HG03175 (cell line): ENCODE results near the gene OR9G1.
"Not testable (repeated sequence)": the region's sequence is repeated elsewhere in the genome, so short reads cannot be mapped to it uniquely, and the experiment has no call there.

Experiments
- ATAC-seq: cut with Tn5 transposase; IDR thresholded peaks from one replicate; pipeline ENCODE4 v1.9.1; 2021; ENCODE audit warnings: mild to moderate bottlenecking, moderate library complexity; ENCODE audit not compliant: unreplicated experiment

OR9G1 gene, protein sequence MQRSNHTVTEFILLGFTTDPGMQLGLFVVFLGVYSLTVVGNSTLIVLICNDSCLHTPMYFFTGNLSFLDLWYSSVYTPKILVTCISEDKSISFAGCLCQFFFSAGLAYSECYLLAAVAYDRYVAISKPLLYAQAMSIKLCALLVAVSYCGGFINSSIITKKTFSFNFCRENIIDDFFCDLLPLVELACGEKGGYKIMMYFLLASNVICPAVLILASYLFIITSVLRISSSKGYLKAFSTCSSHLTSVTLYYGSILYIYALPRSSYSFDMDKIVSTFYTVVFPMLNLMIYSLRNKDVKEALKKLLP

DNA sequence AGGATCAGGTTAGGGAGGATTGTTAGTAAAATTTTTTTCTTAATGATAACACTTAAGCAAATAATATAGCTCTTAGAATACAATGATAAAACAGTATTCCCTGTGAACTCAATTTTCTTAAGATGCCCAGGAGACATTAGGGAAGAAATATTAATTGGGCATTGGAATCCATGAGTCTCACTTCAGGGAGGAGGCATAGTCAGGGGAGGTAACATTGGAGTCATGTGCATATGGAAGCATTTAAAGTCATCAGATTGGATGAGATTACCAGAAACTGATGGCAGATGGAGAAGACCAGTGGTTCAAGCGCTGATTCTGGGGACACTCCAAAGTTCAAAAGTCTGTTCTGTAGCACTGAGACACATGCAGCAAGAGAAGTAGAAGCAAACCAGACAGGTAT is at the start of gene OR9G1:
Gene OR9G1 (plus strand): TSS at position 301 of the 400 bp plus-strand sequence. CDS start 1,293 bp downstream, outside the sequence.
- ATAC-seq, result no peak

GRCh38 chr11:56659755-56660154 is 39.1 kb upstream of the OR9G1 start:
- no peak for ATAC-seq

GRCh38 chr11:56663386-56663785 is 35.5 kb upstream of the OR9G1 start, which contains the start of gene OR5AR1:
TSS of gene OR5AR1 (plus strand) at chr11:56663686. CDS start at chr11:56663686, 0 bp downstream.
- ATAC-seq, result no peak

DNA sequence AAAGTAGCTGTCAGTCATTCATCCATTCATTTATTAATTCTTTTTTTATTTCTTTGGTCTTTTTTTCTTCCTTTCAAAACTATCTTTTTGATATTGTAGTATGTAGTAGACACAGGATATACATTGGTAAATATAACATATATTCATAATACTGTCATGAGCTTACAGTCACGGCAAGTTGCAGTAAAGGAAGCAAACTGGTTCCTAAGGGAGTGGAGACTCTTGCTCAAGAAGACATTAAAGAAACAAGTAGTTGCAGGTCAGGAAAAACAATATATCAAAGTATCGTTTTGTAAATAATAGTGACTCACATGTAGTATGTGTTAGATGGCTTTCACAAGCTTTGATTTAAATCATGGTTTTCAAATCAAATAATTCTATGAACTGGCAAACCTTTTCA is 27.9 kb upstream of the OR9G1 start:
- ATAC-seq, result no peak

DNA sequence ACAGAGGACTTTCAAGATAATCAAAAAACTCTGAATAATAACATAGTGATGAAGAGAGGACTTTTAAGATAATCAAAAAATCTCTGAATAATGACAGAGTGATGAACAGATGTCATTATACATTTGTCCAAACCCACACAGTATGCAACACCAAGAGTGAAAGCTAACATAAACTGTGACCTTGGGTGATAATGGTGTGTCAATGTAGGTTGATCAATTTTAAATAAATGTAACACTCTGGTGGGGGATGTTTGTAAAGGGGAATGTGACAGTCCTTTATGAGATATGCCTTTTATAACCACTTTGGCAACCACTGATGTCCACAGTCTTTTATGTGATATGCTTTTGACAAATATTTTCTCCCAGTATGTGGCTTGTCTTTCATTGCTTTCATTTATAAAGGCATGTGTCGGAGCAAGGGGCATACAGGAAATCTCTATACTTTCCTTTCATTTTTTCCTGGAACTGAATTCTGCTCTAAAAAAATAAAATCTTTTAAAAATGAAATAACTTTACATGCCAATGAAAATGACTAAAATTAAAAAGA is 10.3 kb upstream of the OR9G1 start:
- ATAC-seq, result no peak

DNA sequence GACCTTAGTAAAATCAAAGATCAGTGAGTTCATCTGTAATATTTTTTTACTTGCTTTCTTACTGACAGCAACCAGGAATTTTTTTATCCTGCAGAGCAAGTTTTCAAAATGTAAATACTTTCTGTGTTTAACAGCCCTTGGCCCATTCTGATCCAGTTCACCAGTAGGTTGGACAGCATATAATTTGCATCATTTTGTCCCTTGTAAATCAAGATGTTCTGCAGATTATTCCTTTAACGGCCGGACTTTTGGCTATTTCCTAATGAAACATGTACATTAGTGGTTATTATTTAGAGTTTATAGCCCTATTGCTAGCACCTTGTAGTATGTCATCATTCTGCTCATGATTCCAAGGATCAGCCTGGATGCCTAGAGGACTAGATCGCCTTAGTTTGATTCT is 7.7 kb upstream of the OR9G1 start:
- not testable (repeated sequence) for ATAC-seq

DNA sequence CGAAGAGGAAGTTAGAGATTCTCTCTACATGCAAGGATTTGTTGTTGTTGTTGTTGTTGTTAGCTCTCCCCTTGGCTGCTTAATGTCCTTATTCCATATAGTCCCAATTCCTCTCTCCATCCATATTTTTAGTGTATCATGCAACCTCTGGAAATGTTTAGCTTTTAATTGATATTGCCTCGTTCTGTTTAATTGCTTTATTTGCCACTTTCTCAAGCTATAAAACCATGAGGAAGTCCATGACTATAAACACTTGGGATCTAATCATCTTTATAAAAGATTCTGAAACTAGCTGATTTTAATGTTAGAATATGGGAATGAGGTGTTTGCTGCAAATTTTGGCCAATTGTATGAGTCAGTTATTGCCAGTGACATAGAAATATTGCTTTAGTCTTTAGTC is 5.5 kb upstream of the OR9G1 start:
- no peak for ATAC-seq

GRCh38 chr11:56700242-56700913 is 1.5 kb downstream of the OR9G1 start:
- no peak for ATAC-seq

- no peak for ATAC-seq
Observed at GRCh38 chr11:56700914-56701485, 2.1 kb downstream of the OR9G1 start.

DNA sequence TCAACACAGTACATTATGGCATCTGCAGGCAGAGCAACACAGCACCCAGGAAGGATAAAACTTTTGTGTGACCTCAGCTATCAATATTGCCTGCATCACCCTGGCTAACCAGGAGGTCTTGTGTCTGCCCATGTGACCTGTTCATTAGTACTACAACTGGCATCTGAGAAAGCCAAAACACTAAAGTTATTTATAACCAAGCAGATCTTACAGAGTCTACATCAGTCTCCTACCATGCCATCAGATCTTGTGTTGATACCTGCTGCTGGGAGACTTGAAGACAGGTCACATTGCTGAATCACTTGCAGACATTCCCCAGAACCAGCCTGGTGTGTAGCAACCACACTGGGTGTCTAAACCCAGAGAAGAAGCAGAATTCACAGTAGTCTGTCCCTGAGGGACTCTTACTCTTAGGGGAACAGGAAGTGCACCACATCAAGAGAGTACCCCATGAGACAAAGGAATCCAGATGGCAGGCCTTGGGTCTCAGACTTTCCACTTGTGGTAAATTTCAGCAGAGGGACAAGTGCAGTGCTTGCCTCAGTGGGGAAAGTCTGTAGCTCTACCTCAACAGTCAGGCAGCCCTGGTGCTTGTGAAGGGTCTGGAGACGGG is 7.0 kb downstream of the OR9G1 start:
- ATAC-seq, result no peak

GRCh38 chr11:56706486-56706885 is 7.6 kb downstream of the OR9G1 start:
- no peak for ATAC-seq

DNA sequence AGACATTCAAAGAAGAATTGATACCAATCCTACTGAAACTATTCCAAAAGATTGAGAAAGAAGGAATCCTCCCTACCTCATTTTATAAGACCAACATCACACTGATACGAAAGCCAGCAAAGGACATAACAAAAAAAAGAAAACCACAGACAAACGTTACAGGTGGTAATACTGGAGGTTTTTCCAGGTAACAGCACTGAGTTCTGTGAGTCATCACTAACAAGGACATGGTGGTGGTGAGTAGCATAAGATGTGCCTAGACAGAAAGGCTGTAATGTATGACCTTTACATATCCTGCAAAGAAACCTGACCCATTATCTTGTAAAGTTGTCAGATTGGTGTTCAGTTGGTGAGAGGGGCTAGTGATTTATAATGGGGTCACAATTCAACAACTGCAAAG is 15.3 kb downstream of the OR9G1 start:
- ATAC-seq, result no peak

DNA sequence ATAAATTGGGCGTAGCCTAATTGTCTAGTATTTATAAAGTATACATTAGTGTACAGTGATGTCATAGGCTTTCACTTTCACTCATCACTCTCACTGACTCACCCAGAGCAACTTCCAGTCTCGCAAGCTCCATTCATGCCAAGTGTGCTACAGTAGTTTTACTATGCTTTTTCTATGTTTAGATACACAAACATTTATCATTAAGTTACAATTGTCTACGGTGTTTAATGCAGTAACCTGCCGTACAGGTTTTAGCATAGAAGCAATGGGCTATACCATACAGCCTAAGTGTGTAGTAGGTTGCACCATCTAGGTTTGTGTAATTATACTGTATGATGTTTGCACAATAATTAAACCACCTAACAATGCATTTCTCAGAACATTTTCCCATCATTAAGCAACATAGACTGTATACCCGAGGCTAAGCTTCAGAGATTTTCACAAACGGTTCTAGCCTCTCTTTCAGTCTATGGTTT is 17.5 kb downstream of the OR9G1 start:
- no peak for ATAC-seq

GRCh38 chr11:56720513-56720912 is 21.6 kb downstream of the OR9G1 start:
- no peak for ATAC-seq

DNA sequence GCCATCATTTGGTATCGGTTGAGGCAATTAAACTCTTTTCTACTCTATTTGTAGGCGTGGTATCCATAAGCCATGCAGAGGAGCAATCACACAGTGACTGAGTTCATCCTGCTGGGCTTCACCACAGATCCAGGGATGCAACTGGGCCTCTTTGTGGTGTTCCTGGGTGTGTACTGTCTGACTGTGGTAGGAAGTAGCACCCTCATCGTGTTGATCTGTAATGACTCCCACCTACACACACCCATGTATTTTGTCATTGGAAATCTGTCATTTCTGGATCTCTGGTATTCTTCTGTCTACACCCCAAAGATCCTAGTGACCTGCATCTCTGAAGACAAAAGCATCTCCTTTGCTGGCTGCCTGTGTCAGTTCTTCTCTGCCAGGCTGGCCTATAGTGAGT is 41.2 kb downstream of the OR9G1 start:
- no peak for ATAC-seq

GRCh38 chr11:56740886-56741285 is 42.0 kb downstream of the OR9G1 start:
- no peak for ATAC-seq

- ATAC-seq, result no peak
Observed at GRCh38 chr11:56748597-56748996, 49.7 kb downstream of the OR9G1 start, which contains the start of gene OR9G4. TSS of gene OR9G4 (minus strand) at chr11:56748697. CDS start at chr11:56743766, 4,931 bp downstream.

GRCh38 chr11:56750190-56750589 is 51.3 kb downstream of the OR9G1 start:
- no peak for ATAC-seq

GRCh38 chr11:56751480-56751879 is 52.6 kb downstream of the OR9G1 start:
- ATAC-seq, result no peak
